Glutamatergic neuron (in vitro differentiated cells): ENCODE data around the gene ACIN1. TPM values are rescaled to one million over a fixed set of nuclear protein-coding genes. Genes with fewer than 3 reads are reported as not detected.

Experiments used
- DNase-seq: peaks from one replicate; pipeline ENCODE4 v3.0.0; 2022
- H3K27ac Mint-ChIP-seq: one replicate; pipeline ENCODE4 v1.8.0; 2020; ENCODE audit warnings: mild to moderate bottlenecking, mixed read lengths, inconsistent platforms; ENCODE audit not compliant: unreplicated experiment
- H3K27me3 Mint-ChIP-seq: one replicate; pipeline ENCODE4 v1.8.0; 2020; ENCODE audit warnings: mild to moderate bottlenecking, moderate library complexity, mixed read lengths, inconsistent platforms; ENCODE audit not compliant: unreplicated experiment
- H3K36me3 Mint-ChIP-seq: one replicate; pipeline ENCODE4 v1.8.0; 2020; ENCODE audit warnings: mild to moderate bottlenecking, mixed read lengths, inconsistent platforms; ENCODE audit not compliant: unreplicated experiment
- H3K4me1 Mint-ChIP-seq: one replicate; pipeline ENCODE4 v1.8.0; 2020; ENCODE audit warnings: mild to moderate bottlenecking, low read depth, mixed read lengths, inconsistent platforms; ENCODE audit not compliant: unreplicated experiment
- H3K4me3 Mint-ChIP-seq: one replicate; pipeline ENCODE4 v1.8.0; 2020; ENCODE audit warnings: mild to moderate bottlenecking, mixed read lengths, inconsistent platforms; ENCODE audit not compliant: unreplicated experiment
- H3K9me3 Mint-ChIP-seq: one replicate; pipeline ENCODE4 v1.8.0; 2020; ENCODE audit warnings: mild to moderate bottlenecking, moderate library complexity, mixed read lengths, inconsistent platforms; ENCODE audit not compliant: unreplicated experiment
- CTCF ChIP-seq: fragments of 200-600 bp; sonication (generic); IDR thresholded peaks from one replicate; pipeline ENCODE4 v1.5.0; 2021; ENCODE audit not compliant: partially characterized antibody, unreplicated experiment
- total RNA-seq: library from RNA; stranded (reverse); fragmentation: NEBNext Ultra II Directional; extraction: Animal tissue kit (Norgen Biotek cat#: 25700); gene quantifications from one replicate; pipeline ENCODE4 v1.2.1, GENCODE V29; 2021; ENCODE audit not compliant: unreplicated experiment

ACIN1 gene
- total RNA-seq, 1 donor from 2014 or later: 341 TPM

- DNase-seq: peak; percentile 83
- H3K4me1 Mint-ChIP-seq: peaks cover 4% of the 10 kb centered on the region
- TF ChIP-seq CTCF: no peak
- no peaks in the 10 kb centered on the region for H3K27me3 Mint-ChIP-seq
- H3K4me3 Mint-ChIP-seq: no peak overlapping the region
- H3K27ac Mint-ChIP-seq: no peak overlapping the region
- no peaks in the 10 kb centered on the region for H3K9me3 Mint-ChIP-seq
- H3K36me3 Mint-ChIP-seq: no peaks in the 10 kb centered on the region
Measured at GRCh38 chr14:23093991-23094665, 808 bp downstream of the ACIN1 start.

DNA sequence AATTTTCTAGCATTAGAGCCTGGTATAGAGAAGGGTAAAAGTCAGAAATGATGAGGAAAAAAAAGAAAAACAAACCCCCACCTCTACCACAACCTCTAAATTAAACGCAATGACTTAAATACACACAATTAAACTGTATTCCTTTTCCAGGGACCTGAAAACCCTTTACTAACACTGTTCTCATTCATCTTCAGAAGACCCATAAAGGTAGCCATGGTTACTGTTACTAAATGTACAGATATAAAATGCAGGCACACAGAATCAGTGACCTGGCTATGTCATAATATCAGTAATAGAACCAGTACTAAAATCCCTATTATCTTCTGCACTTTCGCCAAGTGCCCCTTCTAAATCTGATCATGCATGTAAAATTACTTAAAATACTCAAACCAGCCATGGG lies 1.4 kb downstream of the ACIN1 start:
- Mint-ChIP-seq H3K4me1 (peaks cover 4% of the 10 kb centered on the region), H3K27ac (no peak overlapping the region), H3K27me3 (no peaks in the 10 kb centered on the region), H3K4me3 (no peak overlapping the region), H3K36me3 (no peaks in the 10 kb centered on the region), H3K9me3 (no peaks in the 10 kb centered on the region)
- TF ChIP-seq CTCF: no peak
- no peak for DNase-seq

- TF ChIP-seq CTCF: no peak
- Mint-ChIP-seq H3K27me3 (no peaks in the 10 kb centered on the region), H3K36me3 (no peaks in the 10 kb centered on the region), H3K27ac (no peak overlapping the region), H3K4me1 (peaks cover 4% of the 10 kb centered on the region), H3K4me3 (no peak overlapping the region), H3K9me3 (no peaks in the 10 kb centered on the region)
- no peak for DNase-seq
Measured at GRCh38 chr14:23093104-23093503, 1.8 kb downstream of the ACIN1 start.

- DNase-seq: no peak
- Mint-ChIP-seq H3K36me3 (no peaks in the 10 kb centered on the region), H3K27me3 (no peaks in the 10 kb centered on the region), H3K4me1 (peaks cover 4% of the 10 kb centered on the region), H3K4me3 (peak overlapping the region; percentile 34), H3K9me3 (no peaks in the 10 kb centered on the region), H3K27ac (no peak overlapping the region)
- no peak for TF ChIP-seq CTCF
Measured at GRCh38 chr14:23091294-23092225, 3.4 kb downstream of the ACIN1 start.

DNA sequence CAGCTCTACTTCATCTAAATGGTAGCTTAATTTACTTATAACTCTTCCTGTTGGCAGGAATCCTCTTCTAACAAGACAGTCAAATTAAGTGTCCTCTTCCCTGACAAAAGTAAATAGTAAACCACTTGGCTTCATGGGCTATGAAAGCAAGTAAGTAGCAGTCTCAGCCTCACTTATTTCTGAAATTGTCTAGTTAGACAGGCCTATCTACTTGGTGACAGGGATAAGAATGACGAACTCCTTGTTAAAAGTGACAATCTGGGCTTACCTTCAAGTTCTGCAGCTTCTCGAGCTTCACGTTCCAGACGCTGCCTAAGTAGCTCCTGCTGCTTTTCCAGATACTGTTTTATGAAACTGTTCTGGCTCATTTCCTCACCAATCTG lies 4.7 kb downstream of the ACIN1 start:
- H3K4me1 Mint-ChIP-seq: peaks cover 4% of the 10 kb centered on the region
- H3K9me3 Mint-ChIP-seq: no peaks in the 10 kb centered on the region
- no peak for DNase-seq
- TF ChIP-seq CTCF: no peak
- H3K27ac Mint-ChIP-seq: no peak overlapping the region
- H3K36me3 Mint-ChIP-seq: no peaks in the 10 kb centered on the region
- no peaks in the 10 kb centered on the region for H3K27me3 Mint-ChIP-seq
- H3K4me3 Mint-ChIP-seq: no peak overlapping the region
